ENCODE data around the gene LAPTM4A.

The LAPTM4A gene

GRCh38 chr2:20012032-20012281 is 39.5 kb downstream of the LAPTM4A start:
- no peak for TF ChIP-seq NFIC (IDR thresholded peaks at IDR 0.05)
- TF ChIP-seq CREB1 (IDR thresholded peaks at IDR 0.05; ENCODE audit: low read depth) = no peak
- TF ChIP-seq CEBPB (IDR thresholded peaks at IDR 0.05) = no peak
- TF ChIP-seq YY1 (IDR thresholded peaks at IDR 0.05; ENCODE audit: low read depth) = no peak
- TF ChIP-seq USF1 (IDR thresholded peaks at IDR 0.05) = no peak
- TF ChIP-seq TCF12 (IDR thresholded peaks at IDR 0.05; ENCODE audit: low read depth) = no peak
- no peak for TF ChIP-seq REST (IDR thresholded peaks at IDR 0.05; ENCODE audit: low read depth)
- no peak for TF ChIP-seq MAX (IDR thresholded peaks at IDR 0.05)

- TF ChIP-seq MAX (IDR thresholded peaks at IDR 0.05) (no peak), CEBPB (IDR thresholded peaks at IDR 0.05) (no peak), ZBTB7A (IDR thresholded peaks at IDR 0.05; ENCODE audit: low read depth) (no peak), RAD21 (IDR thresholded peaks at IDR 0.05; ENCODE audit: low read depth) (no peak), EGR1 (IDR thresholded peaks at IDR 0.05) (no peak), EP300 (IDR thresholded peaks at IDR 0.05; ENCODE audit: borderline replicate concordance) (no peak), TAF1 (IDR thresholded peaks at IDR 0.05; ENCODE audit: low read depth) (no peak), TEAD4 (IDR thresholded peaks at IDR 0.05) (no peak), YY1 (IDR thresholded peaks at IDR 0.05; ENCODE audit: low read depth) (no peak)
These were observed 40.0 kb downstream of the LAPTM4A start for GRCh38 chr2:20011276-20012031.

- no peak for TF ChIP-seq EGR1 (IDR thresholded peaks at IDR 0.05)
- no peak for TF ChIP-seq REST (IDR thresholded peaks at IDR 0.05; ENCODE audit: low read depth)
- TF ChIP-seq YY1 (IDR thresholded peaks at IDR 0.05; ENCODE audit: low read depth) = no peak
- TF ChIP-seq TAF1 (IDR thresholded peaks at IDR 0.05; ENCODE audit: low read depth) = no peak
- no peak for TF ChIP-seq CREB1 (IDR thresholded peaks at IDR 0.05; ENCODE audit: low read depth)
- no peak for TF ChIP-seq RAD21 (IDR thresholded peaks at IDR 0.05; ENCODE audit: low read depth)
- TF ChIP-seq TEAD4 (IDR thresholded peaks at IDR 0.05) = no peak
- TF ChIP-seq MAX (IDR thresholded peaks at IDR 0.05) = no peak
- TF ChIP-seq ZBTB7A (IDR thresholded peaks at IDR 0.05; ENCODE audit: low read depth) = no peak
- TF ChIP-seq TCF12 (IDR thresholded peaks at IDR 0.05; ENCODE audit: low read depth) = no peak
- TF ChIP-seq FOXM1 (IDR thresholded peaks at IDR 0.05; ENCODE audit: borderline replicate concordance, low read depth) = no peak
- TF ChIP-seq NFIC (IDR thresholded peaks at IDR 0.05) = no peak
- no peak for TF ChIP-seq USF1 (IDR thresholded peaks at IDR 0.05)
- TF ChIP-seq CEBPB (IDR thresholded peaks at IDR 0.05) = no peak
- TF ChIP-seq EP300 (IDR thresholded peaks at IDR 0.05; ENCODE audit: borderline replicate concordance) = no peak
These were observed 42.7 kb downstream of the LAPTM4A start for GRCh38 chr2:20008703-20009102.

GRCh38 chr2:20005891-20006470 is 45.4 kb downstream of the LAPTM4A start:
- TF ChIP-seq USF1 (IDR thresholded peaks at IDR 0.05) (no peak), EP300 (IDR thresholded peaks at IDR 0.05; ENCODE audit: borderline replicate concordance) (no peak), YY1 (IDR thresholded peaks at IDR 0.05; ENCODE audit: low read depth) (no peak), CREB1 (IDR thresholded peaks at IDR 0.05; ENCODE audit: low read depth) (no peak), MAX (IDR thresholded peaks at IDR 0.05) (no peak), EGR1 (IDR thresholded peaks at IDR 0.05) (no peak), TCF12 (IDR thresholded peaks at IDR 0.05; ENCODE audit: low read depth) (no peak), CEBPB (IDR thresholded peaks at IDR 0.05) (no peak), RAD21 (IDR thresholded peaks at IDR 0.05; ENCODE audit: low read depth) (no peak), FOXM1 (IDR thresholded peaks at IDR 0.05; ENCODE audit: borderline replicate concordance, low read depth) (no peak), NFIC (IDR thresholded peaks at IDR 0.05) (no peak)

Data from Ishikawa (cell line).